ENCODE measurements around the gene MORN3. TPM values are rescaled to one million over a fixed set of nuclear protein-coding genes. Genes with fewer than 3 reads are reported as not detected.
A peak's percentile ranks its signal among the peaks of the same experiment; 100 is the strongest.

MORN3 gene
- total and polyA plus RNA-seq, 2 experiments from 2014 or later, result 0.58 TPM; not detected in 1

DNA sequence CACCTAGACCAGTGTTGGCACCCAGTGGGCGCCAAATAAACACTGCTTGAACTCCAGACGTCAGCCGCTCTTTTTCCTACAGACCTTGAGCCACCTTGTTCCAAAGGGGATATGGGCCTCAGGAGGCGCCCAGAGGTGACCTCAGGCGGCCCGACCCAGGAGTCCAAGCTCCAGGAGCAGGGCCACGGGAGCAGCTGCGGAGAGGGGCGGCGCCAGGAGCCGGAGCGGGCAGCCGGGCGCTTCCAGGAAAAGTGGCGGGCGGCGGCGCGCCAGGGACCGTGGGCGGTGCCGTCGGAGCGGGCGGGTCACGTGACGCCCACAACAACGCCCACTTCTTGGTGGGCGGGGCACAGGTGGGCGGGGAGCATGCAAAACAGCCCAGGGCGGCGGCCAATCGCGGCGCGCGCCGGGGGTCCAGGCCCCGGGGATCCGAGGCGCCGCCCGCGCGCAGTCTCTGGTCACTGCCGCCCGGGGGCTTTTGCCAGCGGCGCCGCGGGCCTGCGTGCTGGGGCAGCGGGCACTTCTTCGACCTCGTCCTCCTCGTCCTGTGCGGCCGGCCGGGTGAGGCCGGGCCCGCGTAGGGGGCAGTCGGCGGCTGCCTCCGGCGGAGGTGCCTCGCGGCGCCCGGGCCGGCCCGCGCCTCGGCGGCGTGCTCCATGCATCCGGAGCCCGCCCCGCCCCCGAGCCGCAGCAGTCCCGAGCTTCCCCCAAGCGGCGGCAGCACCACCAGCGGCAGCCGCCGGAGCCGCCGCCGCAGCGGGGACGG, 43.2 kb downstream of the MORN3 start, which contains the start of gene ORAI1:
ORAI1 (plus strand) TSS at position 444 of the 766 bp plus-strand sequence.
- no peaks in the 10 kb centered on the region for H4K20me1 ChIP-seq (ENCODE audit: insufficient read depth)
- H2AFZ ChIP-seq, result peak within 1 kb of the TSS; percentile 85
- H3K9me2 ChIP-seq (ENCODE audit: insufficient read depth), result no peaks in the 10 kb centered on the region
- H3K9me3 ChIP-seq (ENCODE audit: low read depth), result no peaks in the 10 kb centered on the region
- H3F3A ChIP-seq (ENCODE audit: insufficient read depth), result peaks cover 15% of the 10 kb centered on the region
- peaks cover 36% of the 10 kb centered on the region for H3K79me2 ChIP-seq (ENCODE audit: insufficient read depth)
- H3K27ac ChIP-seq, result peak within 1 kb of the TSS; percentile 57
- peak within 1 kb of the TSS; percentile 68 for H3K9ac ChIP-seq
- H3K4me3 ChIP-seq, result peak within 1 kb of the TSS; percentile 78
- DNase-seq, result peak; percentile 95
- TF ChIP-seq EZH2phosphoT487 (IDR thresholded peaks at IDR 0.05; ENCODE audit: insufficient read depth, low read depth), result no peak
- TF ChIP-seq EZH2 (IDR thresholded peaks at IDR 0.05; ENCODE audit: insufficient read depth, poor library complexity, severe bottlenecking), result no peak
- H3K27me3 ChIP-seq (replicated peaks; ENCODE audit: insufficient read depth), result no peaks in the 10 kb centered on the region
- peak within 1 kb of the TSS; percentile 84 for H3K4me2 ChIP-seq (ENCODE audit: unreplicated experiment)
- in situ Hi-C loops (cut with MboI), result no loop called here
- 1% methylated on average over 51 to 55 of the region's 92 CpGs for WGBS, 2 experiments (ENCODE audit: low coverage in 1 of 2, low lambda C conversion rate in 2 of 2, missing lambda C conversion rate in 2 of 2)
- H3K4me1 ChIP-seq (ENCODE audit: insufficient read depth), result peaks cover 19% of the 10 kb centered on the region; the same call in 1 of the 2 replicates
- no peaks in the 10 kb centered on the region for H3K36me3 ChIP-seq (ENCODE audit: low read depth)

GRCh38 chr12:121620333-121620891, 49.0 kb downstream of the MORN3 start:
- Histone ChIP-seq H3K4me2 (ENCODE audit: unreplicated experiment) (no peak overlapping the region), H3K27ac (no peak overlapping the region), H4K20me1 (ENCODE audit: insufficient read depth) (no peaks in the 10 kb centered on the region), H3K9me3 (ENCODE audit: low read depth) (no peaks in the 10 kb centered on the region), H3K9me2 (ENCODE audit: insufficient read depth) (no peaks in the 10 kb centered on the region), H2AFZ (no peak overlapping the region), H3K4me1 (ENCODE audit: insufficient read depth) (peaks cover 8% of the 10 kb centered on the region; the same call in 1 of the 2 replicates), H3K9ac (no peak overlapping the region), H3K79me2 (ENCODE audit: insufficient read depth) (no peaks in the 10 kb centered on the region), H3K27me3 (replicated peaks; ENCODE audit: insufficient read depth) (no peaks in the 10 kb centered on the region), H3K4me3 (no peak overlapping the region), H3F3A (ENCODE audit: insufficient read depth) (peaks cover 5% of the 10 kb centered on the region; the same call in 1 of the 2 replicates), H3K36me3 (ENCODE audit: low read depth) (no peaks in the 10 kb centered on the region)
- no peak for TF ChIP-seq EZH2 (IDR thresholded peaks at IDR 0.05; ENCODE audit: insufficient read depth, poor library complexity, severe bottlenecking)
- TF ChIP-seq EZH2phosphoT487 (IDR thresholded peaks at IDR 0.05; ENCODE audit: insufficient read depth, low read depth), result no peak
- in situ Hi-C loops (cut with MboI), result no loop called here
- 71 to 73% methylated on average over 8 of the region's 8 CpGs for WGBS, 2 experiments (ENCODE audit: low coverage in 1 of 2, low lambda C conversion rate in 2 of 2, missing lambda C conversion rate in 2 of 2)
- no peak for DNase-seq

DNA sequence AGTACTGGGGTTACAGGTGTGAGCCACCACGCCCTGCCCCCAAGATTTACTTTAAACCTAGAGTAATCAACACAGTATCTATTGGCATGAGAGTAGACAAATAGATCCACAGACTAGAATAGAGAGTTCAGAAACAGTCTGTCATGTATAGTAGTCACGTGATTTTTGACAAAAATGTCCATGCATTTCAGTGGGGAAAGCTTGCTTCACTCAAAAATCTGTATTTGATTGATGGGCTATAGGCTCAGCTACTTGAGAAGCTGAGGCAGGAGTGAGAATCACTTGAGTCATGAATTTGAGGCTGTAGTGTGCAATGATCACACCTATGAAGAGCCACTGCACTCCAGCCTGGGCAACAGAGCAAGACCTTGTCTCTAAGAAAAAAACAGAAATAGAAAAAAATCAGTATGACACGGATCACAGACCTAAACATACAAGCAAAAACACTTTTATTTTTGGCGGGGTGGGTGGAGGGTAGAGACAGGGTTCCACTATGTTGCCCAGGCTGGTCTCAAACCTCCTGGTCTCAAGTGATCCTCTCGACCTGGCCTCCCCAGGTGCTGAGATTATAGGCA, 50.7 kb downstream of the MORN3 start:
- no peaks in the 10 kb centered on the region for H3K27me3 ChIP-seq (replicated peaks; ENCODE audit: insufficient read depth)
- H3K4me2 ChIP-seq (ENCODE audit: unreplicated experiment), result no peak overlapping the region
- H3K9me3 ChIP-seq (ENCODE audit: low read depth), result no peaks in the 10 kb centered on the region
- 86 to 88% methylated on average over 5 of the region's 5 CpGs for WGBS, 2 experiments (ENCODE audit: low coverage in 1 of 2, low lambda C conversion rate in 2 of 2, missing lambda C conversion rate in 2 of 2)
- no peak for DNase-seq
- H3K4me3 ChIP-seq, result no peak overlapping the region
- H3K4me1 ChIP-seq (ENCODE audit: insufficient read depth), result peaks cover 8% of the 10 kb centered on the region; the same call in 1 of the 2 replicates
- H3K27ac ChIP-seq, result no peak overlapping the region
- H3K36me3 ChIP-seq (ENCODE audit: low read depth), result no peaks in the 10 kb centered on the region
- no peak overlapping the region for H3K9ac ChIP-seq
- no peak overlapping the region for H2AFZ ChIP-seq
- no peaks in the 10 kb centered on the region for H3K79me2 ChIP-seq (ENCODE audit: insufficient read depth)
- no peaks in the 10 kb centered on the region for H3K9me2 ChIP-seq (ENCODE audit: insufficient read depth)
- no peaks in the 10 kb centered on the region for H4K20me1 ChIP-seq (ENCODE audit: insufficient read depth)
- no peaks in the 10 kb centered on the region for H3F3A ChIP-seq (ENCODE audit: insufficient read depth)
- TF ChIP-seq EZH2phosphoT487 (IDR thresholded peaks at IDR 0.05; ENCODE audit: insufficient read depth, low read depth), result no peak
- no peak for TF ChIP-seq EZH2 (IDR thresholded peaks at IDR 0.05; ENCODE audit: insufficient read depth, poor library complexity, severe bottlenecking)
- in situ Hi-C loops (cut with MboI), result no loop called here

DNA sequence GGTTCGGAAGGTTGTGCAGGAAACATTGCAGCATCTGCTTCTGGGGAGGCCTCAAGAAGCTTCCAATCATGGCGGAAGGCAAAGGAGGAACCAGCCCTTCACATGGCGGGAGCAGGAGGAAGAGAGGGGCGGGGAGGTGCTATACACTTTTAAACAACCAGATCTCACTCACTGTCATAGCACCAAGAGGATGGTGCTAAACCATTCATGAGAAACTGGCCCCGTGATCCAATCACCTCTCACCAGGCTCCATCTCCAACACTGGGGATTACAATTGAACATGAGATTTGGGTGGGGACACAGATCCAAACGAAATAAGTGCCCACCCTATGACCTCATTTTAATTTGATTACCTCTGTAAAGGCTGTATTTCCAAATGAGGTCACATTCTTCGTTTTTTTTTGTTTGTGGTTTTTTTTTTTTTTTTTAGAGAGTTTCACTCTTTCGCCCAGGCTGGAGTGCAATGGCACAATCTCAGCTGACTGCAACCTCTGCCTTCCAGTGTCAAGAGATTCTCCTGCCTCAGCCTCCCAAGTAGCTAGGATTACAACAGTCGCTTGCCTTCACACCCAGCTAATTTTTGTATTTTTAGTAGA, 54.5 kb downstream of the MORN3 start:
- H3K79me2 ChIP-seq (ENCODE audit: insufficient read depth), result no peaks in the 10 kb centered on the region
- no peak overlapping the region for H2AFZ ChIP-seq
- no peak for TF ChIP-seq EZH2 (IDR thresholded peaks at IDR 0.05; ENCODE audit: insufficient read depth, poor library complexity, severe bottlenecking)
- TF ChIP-seq EZH2phosphoT487 (IDR thresholded peaks at IDR 0.05; ENCODE audit: insufficient read depth, low read depth), result no peak
- peaks cover 10% of the 10 kb centered on the region for H3F3A ChIP-seq (ENCODE audit: insufficient read depth)
- in situ Hi-C loops (cut with MboI), result no loop called here
- no peaks in the 10 kb centered on the region for H4K20me1 ChIP-seq (ENCODE audit: insufficient read depth)
- no peak overlapping the region for H3K27ac ChIP-seq
- no peaks in the 10 kb centered on the region for H3K9me2 ChIP-seq (ENCODE audit: insufficient read depth)
- no peak overlapping the region for H3K4me3 ChIP-seq
- no peaks in the 10 kb centered on the region for H3K9me3 ChIP-seq (ENCODE audit: low read depth)
- WGBS, 2 experiments (ENCODE audit: low coverage in 1 of 2, low lambda C conversion rate in 2 of 2, missing lambda C conversion rate in 2 of 2), result 66 to 73% methylated on average over 9 of the region's 9 CpGs
- no peak for DNase-seq
- H3K27me3 ChIP-seq (replicated peaks; ENCODE audit: insufficient read depth), result no peaks in the 10 kb centered on the region
- no peak overlapping the region for H3K4me2 ChIP-seq (ENCODE audit: unreplicated experiment)
- H3K4me1 ChIP-seq (ENCODE audit: insufficient read depth), result peaks cover 19% of the 10 kb centered on the region
- no peak overlapping the region for H3K9ac ChIP-seq
- no peaks in the 10 kb centered on the region for H3K36me3 ChIP-seq (ENCODE audit: low read depth)

All from GM23248 (cell line).